HG02943 (cell line): Measurements from ENCODE around the gene CEP43.

Experiments
- ATAC-seq: cut with Tn5 transposase; IDR thresholded peaks from one replicate; pipeline ENCODE4 v1.9.1; 2021; ENCODE audit warnings: mild to moderate bottlenecking, low read depth, moderate library complexity; ENCODE audit not compliant: unreplicated experiment

The CEP43 gene

DNA sequence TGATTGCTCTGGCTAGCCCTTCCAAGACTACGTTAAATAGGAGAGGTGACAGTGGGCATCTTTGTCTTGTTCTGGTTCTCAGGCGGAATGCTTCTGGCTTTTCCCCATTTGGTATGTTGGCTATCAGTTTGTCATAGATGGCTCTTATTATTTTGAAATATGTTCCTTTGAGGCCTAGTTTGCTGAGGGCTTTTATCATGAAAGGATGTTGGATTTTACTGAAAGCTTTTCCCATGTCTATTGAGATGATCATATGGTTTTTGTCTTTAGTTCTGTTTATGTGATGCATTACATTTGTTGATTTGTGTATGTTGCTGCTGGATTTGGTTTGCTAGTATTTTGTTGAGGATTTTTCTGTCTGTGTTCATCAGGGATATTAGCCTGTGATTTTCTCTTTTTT lies 32.9 kb upstream of the CEP43 start:
- no peak for ATAC-seq

DNA sequence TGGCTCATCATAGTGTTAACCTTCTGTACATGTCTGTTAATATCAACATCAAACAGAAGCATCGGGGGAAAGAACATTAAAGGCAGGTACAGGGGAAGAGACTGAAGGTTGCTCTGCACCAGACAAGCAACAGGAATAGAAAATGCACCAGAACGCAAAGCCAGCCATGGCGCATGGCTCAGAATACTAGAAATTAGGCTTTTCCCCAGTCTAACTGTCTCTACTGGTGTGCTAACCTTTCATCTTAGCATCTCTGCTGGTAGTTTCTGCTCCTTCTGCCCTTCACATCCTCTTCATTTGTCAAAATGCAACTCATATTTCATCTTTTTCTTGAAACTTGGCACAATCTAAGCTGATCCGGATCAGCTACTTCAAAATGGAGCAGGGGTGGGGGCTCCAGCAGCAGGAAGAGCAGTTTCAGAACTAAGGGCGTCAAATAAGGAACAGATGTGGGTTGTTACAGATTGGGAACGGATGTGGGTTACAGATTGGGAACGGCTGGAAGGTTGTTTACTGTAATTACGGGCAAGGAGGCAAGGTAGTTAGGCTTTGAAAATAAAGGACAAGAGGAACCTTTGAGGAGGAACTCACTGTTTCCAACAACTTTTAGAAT lies 29.7 kb upstream of the CEP43 start:
- ATAC-seq, result no peak

DNA sequence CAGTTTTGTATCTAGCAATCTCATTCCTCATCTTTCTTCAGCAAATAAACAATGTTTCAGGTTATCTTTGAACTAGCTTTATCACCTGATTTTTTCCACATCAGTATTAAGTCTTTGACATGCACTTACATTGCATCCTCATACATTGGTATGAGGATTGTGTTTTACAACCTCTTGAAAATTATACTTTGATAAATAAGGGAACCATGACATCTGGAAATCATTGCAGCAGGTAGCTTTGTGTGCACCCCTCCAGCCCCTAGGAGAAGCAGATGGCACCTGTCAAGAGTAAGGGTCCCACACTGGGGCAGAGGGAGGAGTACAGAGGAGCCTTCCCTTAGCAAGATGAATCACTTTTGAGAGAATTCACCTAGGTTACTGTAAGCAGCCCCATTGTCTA lies 29.1 kb upstream of the CEP43 start:
- no peak for ATAC-seq

DNA sequence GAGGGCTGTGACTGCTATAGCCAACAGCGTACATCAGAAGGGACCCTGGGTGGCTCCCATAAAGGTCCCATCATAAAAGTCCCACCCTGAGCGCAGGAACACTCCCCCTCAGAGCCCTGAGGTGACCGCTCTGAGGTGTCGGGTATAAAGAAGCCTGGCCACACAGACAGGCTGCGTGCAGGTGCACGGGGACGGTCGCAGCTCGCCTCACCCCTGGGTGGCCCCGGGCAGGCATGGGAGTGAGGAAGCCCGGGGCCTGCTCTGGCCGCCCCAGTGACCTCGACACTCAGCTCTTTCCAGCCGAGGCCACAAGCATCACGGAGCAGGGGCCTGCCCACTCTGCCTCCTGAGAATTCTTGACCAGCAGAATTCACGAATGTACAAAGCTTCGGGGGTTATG lies 28.4 kb upstream of the CEP43 start:
- ATAC-seq, result no peak

DNA sequence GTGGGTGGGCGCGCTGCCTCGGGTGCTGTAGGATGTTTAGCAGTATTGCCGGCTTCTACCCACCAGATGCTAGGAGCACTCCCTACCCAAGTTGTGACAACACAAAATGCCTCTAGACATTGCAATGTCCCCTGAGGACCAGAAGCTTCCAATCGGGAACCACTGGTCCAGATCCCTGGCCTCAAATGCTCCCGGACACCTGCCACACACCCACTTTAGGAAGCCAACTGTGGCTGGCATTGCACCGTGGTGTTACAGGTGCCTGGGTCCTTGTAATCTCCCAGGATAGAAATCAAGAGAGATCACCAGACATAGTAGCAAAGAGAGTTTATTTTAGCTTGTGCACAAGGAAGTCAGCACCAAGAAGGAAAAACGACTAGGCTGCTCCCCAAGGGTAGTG lies 27.9 kb upstream of the CEP43 start:
- no peak for ATAC-seq

DNA sequence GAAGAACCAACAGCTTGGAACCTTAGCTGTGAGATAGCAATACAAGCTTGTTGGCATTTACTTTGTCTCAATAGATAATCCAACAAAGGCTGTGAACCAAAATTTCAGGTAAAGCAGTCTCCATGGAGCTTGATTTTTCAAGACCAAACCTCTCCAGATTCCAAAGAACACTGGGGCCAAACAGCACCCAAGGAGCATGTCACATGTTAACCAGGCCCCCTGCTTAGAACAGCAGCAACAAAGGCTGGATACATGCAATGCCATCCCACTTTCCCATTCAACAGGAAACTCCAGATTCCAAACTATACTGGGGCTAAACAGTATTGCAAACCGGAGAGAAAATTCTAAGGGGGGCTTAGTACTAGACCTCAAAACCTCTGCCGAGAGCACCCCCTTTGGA lies 27.1 kb upstream of the CEP43 start:
- ATAC-seq, result no peak

DNA sequence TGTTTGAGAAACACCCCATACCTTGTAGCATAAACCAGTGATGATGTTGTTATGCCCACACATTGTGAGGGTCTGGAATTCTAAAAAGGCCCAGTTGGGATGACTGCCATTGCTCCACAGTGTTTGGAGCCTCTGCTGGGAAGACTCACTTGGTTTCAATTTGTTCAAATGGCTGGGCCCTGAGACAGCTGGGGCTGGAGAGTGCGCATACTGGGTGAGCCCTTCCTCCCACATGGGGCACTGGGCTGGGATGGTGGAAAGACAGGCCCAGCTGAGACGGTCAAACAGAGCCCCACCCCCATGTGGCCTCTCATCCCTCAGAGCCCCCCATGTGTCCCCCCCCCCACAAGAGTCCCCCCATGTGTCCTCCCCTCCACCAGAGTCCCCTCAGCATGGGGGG lies 22.6 kb upstream of the CEP43 start:
- no peak for ATAC-seq

DNA sequence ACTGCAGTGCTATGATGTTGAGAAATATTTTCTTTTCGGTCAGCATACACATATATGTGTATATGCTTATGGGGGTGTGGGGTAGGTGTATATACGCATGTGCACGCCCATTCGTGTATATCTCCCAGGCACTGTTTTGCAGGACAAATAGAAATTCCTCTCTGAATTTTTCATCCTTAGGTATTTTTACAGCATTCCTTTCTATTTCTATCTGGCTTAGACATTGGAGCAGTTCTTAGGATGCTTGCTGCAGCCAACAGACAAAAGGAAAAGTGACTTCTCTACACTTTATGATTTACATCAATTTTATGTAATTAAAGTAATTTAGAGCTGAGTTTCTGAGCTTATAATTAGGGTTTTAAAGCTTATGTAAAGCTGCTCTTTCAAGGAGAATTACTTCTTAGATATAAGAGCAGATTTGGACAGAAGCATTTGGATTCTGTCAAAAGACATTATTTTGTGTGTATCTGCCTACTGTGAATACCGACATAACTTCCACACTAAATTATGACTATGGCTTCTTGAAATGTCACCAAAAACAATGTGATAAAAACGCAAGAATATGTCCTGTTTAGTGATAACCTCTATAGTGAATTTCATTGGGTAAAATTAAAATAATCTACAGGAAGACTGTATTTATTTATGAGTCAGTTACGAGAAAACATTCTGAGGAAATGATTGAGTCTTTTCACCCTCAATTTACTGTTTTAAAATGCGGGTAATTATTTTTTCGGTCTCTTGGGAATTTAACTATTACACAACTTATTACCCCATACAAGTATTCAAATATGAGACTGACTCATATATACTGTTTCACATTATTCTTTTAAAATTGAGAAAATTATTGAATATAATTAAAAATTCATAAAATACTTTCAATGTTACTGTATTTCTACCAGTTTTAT lies 21.3 kb upstream of the CEP43 start:
- no peak for ATAC-seq

DNA sequence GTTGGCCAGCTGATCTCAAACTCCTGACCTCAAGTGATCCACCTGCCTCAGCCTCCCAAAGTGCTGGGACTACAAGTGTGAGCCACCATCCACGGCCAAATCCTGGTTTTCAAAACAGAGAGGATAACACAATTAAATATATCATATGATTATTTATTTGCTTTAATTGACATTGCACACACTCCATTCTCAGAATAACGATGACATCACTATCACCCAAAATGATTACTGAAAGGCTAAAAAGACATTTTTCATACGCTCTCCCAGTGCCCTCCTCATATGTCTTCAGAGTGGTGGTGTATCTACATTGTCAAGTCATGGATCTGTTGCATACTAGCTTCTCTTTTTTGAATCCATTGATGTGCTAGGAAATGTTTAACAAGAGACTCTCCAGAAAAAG lies 18.5 kb upstream of the CEP43 start:
- no peak for ATAC-seq

DNA sequence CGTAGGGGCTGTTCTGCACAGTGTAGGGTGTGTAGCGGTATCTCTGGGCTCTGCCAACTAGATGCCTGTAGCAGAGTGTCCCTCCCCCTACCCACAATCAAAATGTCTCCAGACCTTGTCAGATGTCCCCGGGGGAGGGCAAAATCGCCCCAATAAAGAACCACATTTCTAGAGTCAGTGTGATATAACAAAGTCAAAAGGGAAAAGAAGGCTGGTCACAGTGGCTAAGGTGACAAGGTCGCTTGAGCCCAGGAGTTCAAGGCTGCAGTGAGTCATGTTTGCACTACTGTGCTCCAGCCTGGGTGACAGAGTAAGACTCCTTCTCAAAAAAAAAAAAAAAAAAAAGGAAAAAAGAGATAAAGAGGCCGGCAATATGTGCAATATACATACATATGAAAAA lies 11.7 kb upstream of the CEP43 start:
- ATAC-seq, result no peak

DNA sequence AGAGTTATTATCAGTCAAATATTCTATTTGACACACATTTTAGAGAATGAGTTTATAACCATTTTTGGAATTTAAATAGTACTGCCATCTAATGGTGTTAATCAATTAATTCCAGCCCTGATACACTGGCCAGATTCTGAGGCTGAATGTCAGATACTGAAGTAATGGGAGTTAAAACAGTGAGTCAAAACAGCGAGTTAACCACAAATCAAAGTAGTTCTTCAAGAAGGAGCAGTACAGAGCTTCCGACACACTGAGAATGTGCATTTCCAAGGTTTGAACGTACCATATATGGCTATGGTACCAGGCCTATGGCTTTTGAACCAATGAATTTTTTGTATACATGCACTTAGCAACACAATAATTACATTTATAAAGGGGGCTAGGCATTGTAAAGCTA lies 11.3 kb upstream of the CEP43 start:
- no peak for ATAC-seq

DNA sequence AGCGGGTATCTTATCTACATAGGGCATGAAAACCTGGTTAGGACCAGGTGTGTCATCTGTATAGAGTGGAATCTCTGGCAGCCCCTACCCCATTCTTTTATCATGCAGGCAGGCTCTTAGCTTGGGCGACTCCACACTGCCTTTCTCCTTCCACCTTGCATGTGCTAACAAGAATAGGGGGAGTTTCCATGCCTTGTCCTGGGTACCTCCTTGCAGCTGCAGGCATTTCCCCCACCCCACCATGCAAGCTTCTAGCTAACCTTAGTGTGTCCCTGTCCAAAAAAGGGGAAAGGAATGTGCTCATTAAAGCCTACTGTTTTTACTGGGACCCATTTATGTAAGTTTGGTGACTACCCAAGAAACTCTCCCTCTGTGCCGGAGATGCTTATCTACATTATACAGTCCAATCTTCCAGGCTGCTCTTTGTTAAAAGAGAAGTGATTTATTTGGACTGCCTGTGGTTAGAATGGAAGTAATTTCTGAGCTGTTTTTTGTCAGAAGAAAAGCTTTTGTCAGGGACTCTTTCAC lies 10.5 kb upstream of the CEP43 start:
- no peak for ATAC-seq

DNA sequence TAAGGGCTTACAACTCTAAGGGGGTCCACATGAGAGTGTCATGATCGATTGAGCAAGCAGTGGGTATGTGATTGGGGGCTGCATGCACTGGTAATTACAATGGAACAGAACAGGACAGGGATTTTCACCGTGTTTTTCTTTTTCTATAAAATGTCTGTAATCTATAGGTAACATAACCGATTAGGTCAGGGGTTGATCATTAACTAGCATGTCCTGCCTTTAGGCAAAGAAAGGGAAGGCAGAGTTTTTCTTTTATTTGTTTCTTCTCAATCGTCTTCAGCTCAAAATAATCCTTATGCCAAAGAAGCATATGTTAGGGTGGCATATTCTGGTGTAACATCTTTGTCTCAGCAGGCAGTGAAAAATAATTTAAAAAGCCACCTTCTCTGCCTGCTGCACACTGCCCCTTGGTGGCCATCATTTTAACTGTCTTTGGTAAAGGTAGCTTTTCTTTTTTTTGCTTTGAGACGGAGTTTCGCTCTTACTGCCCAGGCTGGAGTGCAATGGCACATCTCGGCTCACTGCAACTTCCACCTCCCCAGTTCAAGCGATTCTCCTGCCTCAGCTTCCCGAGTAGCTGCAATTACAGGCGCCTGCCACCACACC lies 9.7 kb upstream of the CEP43 start:
- ATAC-seq, result peak; percentile 81

DNA sequence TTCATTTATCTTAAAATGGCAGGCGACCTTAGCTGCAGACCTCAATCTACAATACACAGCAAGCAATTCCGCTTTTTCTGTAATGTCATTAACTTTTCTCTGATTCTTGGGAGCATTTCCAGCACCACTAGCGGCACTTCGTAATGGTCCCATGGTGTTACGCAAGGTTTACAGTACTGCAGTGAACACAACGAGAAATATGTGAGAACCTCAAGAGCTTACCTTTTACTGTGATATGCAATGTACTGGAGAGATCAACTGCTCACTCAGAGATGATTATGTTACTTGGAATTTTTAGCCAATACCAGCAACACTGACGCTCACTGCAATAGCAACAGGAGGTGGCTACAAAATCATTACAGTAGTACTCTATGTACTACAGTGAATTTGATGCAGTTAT lies 2.8 kb upstream of the CEP43 start:
- ATAC-seq, result no peak

DNA sequence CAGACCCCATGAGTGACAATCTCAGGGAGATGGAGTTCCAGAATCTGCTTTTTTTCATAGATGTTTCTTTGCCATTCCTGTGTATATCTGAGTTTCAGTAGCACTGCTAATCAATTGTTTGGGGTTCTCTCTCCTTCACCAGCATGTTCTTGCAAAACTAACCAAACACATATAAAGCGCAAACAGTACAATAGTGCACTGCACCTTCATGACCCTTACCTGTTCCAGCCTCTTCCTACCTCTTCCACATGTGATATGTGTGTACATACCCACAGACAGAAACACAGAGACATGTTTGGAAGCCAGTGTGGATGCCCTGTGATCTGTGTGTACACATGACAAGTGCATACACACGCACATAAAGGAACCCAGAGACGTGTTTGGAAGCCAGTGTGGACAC lies 1.8 kb upstream of the CEP43 start:
- ATAC-seq, result no peak

DNA sequence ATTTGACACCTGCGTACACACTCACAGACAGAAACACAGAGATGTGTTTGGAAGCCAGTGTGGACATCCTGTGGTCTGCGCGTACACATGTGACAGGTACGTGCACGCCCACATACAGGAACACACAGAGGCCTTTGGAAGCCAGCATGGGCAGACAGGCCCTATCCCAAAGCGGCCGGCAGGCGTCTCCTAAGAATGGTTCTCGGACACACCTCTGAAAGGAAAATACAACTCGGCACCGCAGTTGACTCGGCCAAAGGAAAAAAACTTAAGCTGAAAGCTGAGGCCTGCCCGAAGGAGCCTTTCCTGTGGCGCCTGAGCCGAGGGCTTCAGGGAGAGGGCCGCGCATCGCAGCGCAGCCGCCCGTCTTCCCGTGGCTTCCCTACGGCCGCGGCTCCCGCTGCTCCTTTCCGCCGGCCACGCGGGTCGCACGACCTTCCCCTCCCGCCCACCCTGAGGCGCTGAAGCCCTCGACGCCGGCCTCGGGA lies 1.4 kb upstream of the CEP43 start:
- peak; percentile 24 for ATAC-seq

DNA sequence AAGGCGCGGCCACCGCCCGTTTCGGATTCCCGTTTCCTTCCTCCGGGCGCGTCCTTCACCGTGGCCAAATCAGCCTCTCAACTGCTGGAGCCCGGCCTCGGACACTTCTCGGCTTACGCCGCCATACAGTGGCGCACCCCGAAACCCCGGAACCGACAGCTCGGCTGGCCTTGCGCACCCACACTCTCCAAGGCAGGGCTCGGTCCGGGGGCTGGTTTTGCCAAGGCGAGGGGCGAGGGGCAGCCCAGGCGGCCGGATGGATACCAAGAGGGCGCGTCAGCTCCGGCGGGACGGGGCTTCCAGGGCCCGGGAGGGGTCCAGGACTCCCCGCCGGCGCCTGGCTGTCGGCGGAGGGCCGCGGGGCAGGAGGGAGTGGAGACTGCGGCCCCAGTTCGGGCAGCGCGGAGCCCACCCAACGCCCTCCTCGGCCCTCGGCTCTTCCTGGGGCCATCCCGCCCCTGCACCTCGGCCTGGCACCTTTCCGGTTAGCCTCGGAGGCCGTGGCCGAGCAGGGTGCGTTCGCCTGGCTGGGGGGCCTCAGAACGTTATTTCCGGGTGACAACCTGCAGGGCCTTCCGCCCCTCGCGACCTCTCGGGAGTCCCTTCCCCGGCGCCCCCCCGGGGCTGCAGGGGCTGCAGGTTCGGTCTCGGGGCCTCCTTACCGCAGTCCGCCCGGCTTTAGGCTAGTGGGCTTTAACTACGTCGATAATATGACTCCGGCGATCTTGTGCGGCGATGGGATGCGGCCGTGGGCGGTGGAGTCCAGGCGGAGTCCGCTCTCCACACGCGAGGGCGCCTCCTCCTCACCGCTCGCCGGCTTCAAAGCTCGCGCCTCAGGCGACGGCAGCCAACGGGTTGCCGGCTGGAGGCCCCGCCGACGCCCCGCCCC lies 697 bp upstream of the CEP43 start:
- peak; percentile 15 for ATAC-seq

DNA sequence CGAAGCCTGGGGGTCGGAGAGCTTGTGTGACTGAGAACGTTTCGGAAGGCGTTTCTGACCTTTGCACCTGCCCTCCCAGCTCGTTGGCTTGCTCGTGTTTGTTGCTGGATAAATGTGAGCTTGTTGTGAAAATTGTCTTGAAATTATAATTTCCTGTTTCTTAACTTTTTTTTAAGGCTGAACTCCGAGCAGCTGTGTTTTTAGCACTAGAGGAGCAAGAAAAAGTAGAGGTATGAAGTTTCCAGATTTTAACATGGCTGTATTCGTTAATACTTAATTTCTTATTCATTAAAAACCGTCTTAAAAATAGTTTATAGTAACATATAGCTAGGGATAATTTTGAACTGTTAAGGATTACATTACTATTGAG lies 672 bp downstream of the CEP43 start:
- no peak for ATAC-seq

DNA sequence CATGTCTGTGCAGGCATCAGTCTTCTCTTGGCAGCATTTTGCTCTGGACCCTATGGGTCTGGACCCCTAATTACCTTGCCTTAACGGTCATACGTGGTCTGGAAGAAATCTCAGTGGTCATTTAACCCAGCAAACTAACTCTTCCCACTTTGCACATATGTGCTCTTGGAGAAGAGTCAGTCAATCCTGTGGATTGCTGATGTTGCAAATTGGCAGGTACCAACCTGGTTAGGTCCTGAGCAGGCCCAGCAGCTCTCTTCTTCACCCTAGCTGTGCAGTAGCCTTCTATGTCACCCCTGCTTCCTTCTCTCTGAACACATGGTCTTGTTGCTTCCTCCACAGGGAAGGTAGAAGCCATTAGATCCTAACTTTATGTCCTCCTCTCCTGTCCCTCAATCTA lies 1.6 kb downstream of the CEP43 start:
- no peak for ATAC-seq

DNA sequence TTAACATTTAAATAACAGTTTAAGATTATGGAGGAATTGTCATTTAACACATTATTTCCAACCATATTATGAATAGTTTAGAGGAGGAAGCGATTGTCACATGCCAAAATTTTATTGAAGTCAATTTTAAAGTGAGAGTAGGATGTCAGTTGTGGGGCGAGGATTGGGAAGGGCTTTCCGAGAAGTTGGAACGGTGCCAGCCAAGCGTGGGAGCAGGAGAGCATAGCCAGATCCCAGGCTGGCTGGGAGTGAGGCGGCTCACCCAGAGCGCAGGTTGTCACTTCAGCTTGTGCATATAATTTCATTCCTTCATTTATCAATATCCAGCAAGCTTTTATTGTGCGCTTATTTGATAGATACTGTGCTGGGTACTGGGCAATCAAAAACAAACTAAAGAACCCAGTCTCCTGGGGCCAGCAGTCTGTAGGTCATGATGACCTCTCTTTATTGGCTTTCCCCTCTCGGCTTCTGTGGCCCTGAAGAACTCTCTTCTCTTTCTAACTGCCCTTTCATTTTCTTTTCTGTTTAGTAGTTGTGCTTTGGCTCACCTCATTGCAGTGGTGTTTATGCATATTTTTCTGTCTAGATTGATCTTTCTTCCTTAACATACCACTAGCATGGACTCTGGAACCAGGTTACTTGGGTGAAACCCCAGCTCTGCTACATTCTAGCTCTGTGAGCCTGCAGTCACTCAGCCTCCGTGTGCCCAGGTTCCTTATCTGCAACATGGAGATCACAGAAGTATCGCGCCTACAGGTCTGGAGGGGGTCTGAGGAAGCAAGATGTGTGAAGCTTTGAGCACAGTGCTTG lies 6.4 kb downstream of the CEP43 start:
- ATAC-seq, result no peak
